Measurements from ENCODE around the gene LETM1.

The LETM1 gene

DNA sequence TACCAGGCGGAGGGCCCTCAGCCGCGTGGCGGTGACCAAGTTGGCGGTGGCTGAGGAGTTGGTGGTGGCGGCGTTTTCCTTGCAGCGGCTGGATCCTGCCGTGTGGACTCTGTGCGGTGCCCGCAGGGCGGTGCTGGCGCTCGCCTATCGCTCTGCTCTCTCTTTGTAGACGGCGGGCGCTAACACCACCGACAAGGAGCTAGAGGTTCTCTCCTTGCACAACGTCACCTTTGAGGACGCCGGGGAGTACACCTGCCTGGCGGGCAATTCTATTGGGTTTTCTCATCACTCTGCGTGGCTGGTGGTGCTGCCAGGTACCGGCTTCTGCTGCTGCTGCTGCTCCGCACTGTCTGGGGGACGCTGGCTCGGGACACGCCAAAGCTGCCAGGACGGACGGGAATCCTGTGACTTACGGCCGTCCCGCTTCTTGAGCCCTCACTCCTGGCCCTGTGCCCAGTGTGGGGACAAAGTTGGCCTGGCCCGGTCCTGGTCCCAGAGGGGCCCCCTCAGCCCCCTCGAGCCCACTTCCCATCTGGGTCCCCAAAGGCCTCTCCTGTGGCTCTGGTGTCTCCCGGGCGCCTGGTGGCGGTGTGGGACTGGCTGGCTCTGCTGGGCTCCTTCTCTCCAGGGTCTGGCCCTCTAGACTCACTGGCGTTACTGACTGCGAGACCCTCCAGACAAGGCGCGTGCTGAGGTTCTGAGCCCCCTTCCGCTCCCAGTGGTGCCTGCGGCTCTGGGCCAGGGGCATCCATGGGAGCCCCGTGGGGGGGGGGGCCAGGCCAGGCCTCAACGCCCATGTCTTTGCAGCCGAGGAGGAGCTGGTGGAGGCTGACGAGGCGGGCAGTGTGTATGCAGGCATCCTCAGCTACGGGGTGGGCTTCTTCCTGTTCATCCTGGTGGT is 52.2 kb downstream of the LETM1 start:
- H3K18ac ChIP-seq (ENCODE audit: low read depth in 1 of 2, low read length in 2 of 2): no peak overlapping the region
- no peak overlapping the region for H4K91ac ChIP-seq (ENCODE audit: low read length)
- no peak for DNase-seq
- H2AK5ac ChIP-seq (ENCODE audit: low read length, severe bottlenecking): no peak overlapping the region
- no peak overlapping the region for H2BK15ac ChIP-seq (ENCODE audit: low read depth, poor library complexity, severe bottlenecking)
- WGBS: 94% methylated on average over 51 of the region's 51 CpGs
- H2AFZ ChIP-seq (ENCODE audit: low read depth, low read length): no peak overlapping the region
- no peak overlapping the region for H3K4me2 ChIP-seq (ENCODE audit: low read length, poor library complexity, severe bottlenecking)
- H3K27ac ChIP-seq (ENCODE audit: low read length, poor library complexity, severe bottlenecking): no peak overlapping the region
- no peak overlapping the region for H3K4ac ChIP-seq (ENCODE audit: low read depth in 1 of 2, low read length in 2 of 2)
- no peaks in the 10 kb centered on the region for H3K79me1 ChIP-seq (replicated peaks; ENCODE audit: low read length, poor library complexity, severe bottlenecking)
- H4K8ac ChIP-seq (ENCODE audit: low read length): no peak overlapping the region
- no peak overlapping the region for H3K23ac ChIP-seq (ENCODE audit: low read length in 2 of 2)
- H3K14ac ChIP-seq (ENCODE audit: low read length in 2 of 2): no peak overlapping the region
- H2BK12ac ChIP-seq (ENCODE audit: low read length in 2 of 2): no peak overlapping the region
- no peak overlapping the region for H3K4me3 ChIP-seq (ENCODE audit: insufficient read depth in 1 of 2, low read depth in 1 of 2, low read length in 2 of 2)
- H3K27me3 ChIP-seq (ENCODE audit: control insufficient read depth in 1 of 2, insufficient read depth in 1 of 2, low read length in 2 of 2): peaks cover 0 to 36% of the 10 kb centered on the region in 2 experiments
- H3K4me1 ChIP-seq (ENCODE audit: control insufficient read depth, insufficient read depth, low read depth, low read length): peaks cover 2% of the 10 kb centered on the region
- no peak overlapping the region for H2BK120ac ChIP-seq (ENCODE audit: low read depth, low read length)
- no peak overlapping the region for H2BK5ac ChIP-seq (ENCODE audit: low read depth, low read length, poor library complexity, severe bottlenecking)
- H3K9me3 ChIP-seq (ENCODE audit: control insufficient read depth, low read length): no peaks in the 10 kb centered on the region
- H3K9ac ChIP-seq (ENCODE audit: low read length): no peak overlapping the region
- H3K36me3 ChIP-seq (ENCODE audit: control insufficient read depth in 1 of 2, insufficient read depth in 2 of 2, low read depth in 1 of 2, low read length in 2 of 2): peaks cover 0 to 8% of the 10 kb centered on the region in 2 experiments

- H2BK12ac ChIP-seq (ENCODE audit: low read length in 2 of 2): no peak overlapping the region
- WGBS: 92% methylated on average over 70 of the region's 71 CpGs
These were observed 53.0 kb downstream of the LETM1 start for GRCh38 chr4:1802720-1803522.

DNA sequence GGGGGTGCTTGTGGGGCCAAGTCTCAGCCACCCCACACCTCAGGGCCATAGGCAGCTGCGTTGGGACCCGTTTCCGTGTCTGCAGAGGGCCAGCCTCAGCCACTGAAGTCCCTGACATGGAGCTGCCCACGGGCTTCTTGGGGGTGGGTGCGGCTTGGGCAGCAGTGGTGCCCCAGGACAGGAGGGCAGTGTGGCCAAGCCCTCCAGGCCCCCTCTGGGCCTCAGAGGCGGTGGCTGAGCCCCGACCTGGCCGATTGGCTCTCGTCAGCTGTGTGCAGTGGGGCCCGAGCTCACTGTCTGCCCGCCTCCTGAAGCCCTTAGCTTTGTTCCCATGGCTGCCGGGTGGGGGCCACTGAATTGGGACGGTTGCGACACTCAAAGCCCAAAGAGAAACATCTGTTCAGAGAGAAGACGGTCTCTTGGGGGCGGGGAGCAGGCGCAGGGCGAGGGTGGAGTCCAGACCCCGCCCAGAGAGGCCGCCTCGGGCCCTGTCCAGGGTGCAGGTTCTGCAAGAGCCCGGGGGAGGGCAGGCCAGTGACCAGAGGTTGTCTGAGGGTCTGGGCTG is 53.7 kb downstream of the LETM1 start:
- H3K27me3 ChIP-seq (ENCODE audit: control insufficient read depth in 1 of 2, insufficient read depth in 1 of 2, low read length in 2 of 2): peaks cover 3 to 42% of the 10 kb centered on the region in 2 experiments
- no peak overlapping the region for H2AK5ac ChIP-seq (ENCODE audit: low read length, severe bottlenecking)
- no peak overlapping the region for H3K27ac ChIP-seq (ENCODE audit: low read length, poor library complexity, severe bottlenecking)
- no peak overlapping the region for H3K23ac ChIP-seq (ENCODE audit: low read length in 2 of 2)
- no peak overlapping the region for H4K91ac ChIP-seq (ENCODE audit: low read length)
- H4K8ac ChIP-seq (ENCODE audit: low read length): no peak overlapping the region
- H3K79me1 ChIP-seq (replicated peaks; ENCODE audit: low read length, poor library complexity, severe bottlenecking): no peaks in the 10 kb centered on the region
- H3K18ac ChIP-seq (ENCODE audit: low read depth in 1 of 2, low read length in 2 of 2): no peak overlapping the region
- no peak overlapping the region for H3K4me2 ChIP-seq (ENCODE audit: low read length, poor library complexity, severe bottlenecking)
- 86% methylated on average over 22 of the region's 22 CpGs for WGBS
- H2BK120ac ChIP-seq (ENCODE audit: low read depth, low read length): no peak overlapping the region
- H2BK5ac ChIP-seq (ENCODE audit: low read depth, low read length, poor library complexity, severe bottlenecking): no peak overlapping the region
- no peak overlapping the region for H2BK12ac ChIP-seq (ENCODE audit: low read length in 2 of 2)
- no peak overlapping the region for H3K4me3 ChIP-seq (ENCODE audit: insufficient read depth in 1 of 2, low read depth in 1 of 2, low read length in 2 of 2)
- no peak overlapping the region for H2AFZ ChIP-seq (ENCODE audit: low read depth, low read length)
- no peak overlapping the region for H3K9ac ChIP-seq (ENCODE audit: low read length)
- H3K4me1 ChIP-seq (ENCODE audit: control insufficient read depth, insufficient read depth, low read depth, low read length): no peaks in the 10 kb centered on the region
- no peak overlapping the region for H3K14ac ChIP-seq (ENCODE audit: low read length in 2 of 2)
- no peak overlapping the region for H3K4ac ChIP-seq (ENCODE audit: low read depth in 1 of 2, low read length in 2 of 2)
- H3K9me3 ChIP-seq (ENCODE audit: control insufficient read depth, low read length): no peaks in the 10 kb centered on the region
- no peak for DNase-seq
- peak overlapping the region; percentile 19 for H2BK15ac ChIP-seq (ENCODE audit: low read depth, poor library complexity, severe bottlenecking)
- H3K36me3 ChIP-seq (ENCODE audit: control insufficient read depth in 1 of 2, insufficient read depth in 2 of 2, low read depth in 1 of 2, low read length in 2 of 2): peaks cover 0 to 5% of the 10 kb centered on the region in 2 experiments

More at GRCh38 chr4:1802720-1803522, 53.0 kb downstream of the LETM1 start:
- peak overlapping the region; percentile 56 for H4K91ac ChIP-seq (ENCODE audit: low read length)
- H3K4me2 ChIP-seq (ENCODE audit: low read length, poor library complexity, severe bottlenecking): no peak overlapping the region
- no peak overlapping the region for H3K14ac ChIP-seq (ENCODE audit: low read length in 2 of 2)
- H3K27ac ChIP-seq (ENCODE audit: low read length, poor library complexity, severe bottlenecking): no peak overlapping the region
- H3K36me3 ChIP-seq (ENCODE audit: control insufficient read depth in 1 of 2, insufficient read depth in 2 of 2, low read depth in 1 of 2, low read length in 2 of 2): peaks cover 0 to 6% of the 10 kb centered on the region in 2 experiments
- H3K4ac ChIP-seq (ENCODE audit: low read depth in 1 of 2, low read length in 2 of 2): no peak overlapping the region
- H2BK120ac ChIP-seq (ENCODE audit: low read depth, low read length): no peak overlapping the region
- no peak overlapping the region for H2BK5ac ChIP-seq (ENCODE audit: low read depth, low read length, poor library complexity, severe bottlenecking)
- H3K4me3 ChIP-seq (ENCODE audit: insufficient read depth in 1 of 2, low read depth in 1 of 2, low read length in 2 of 2): no peak overlapping the region
- H3K27me3 ChIP-seq (ENCODE audit: control insufficient read depth in 1 of 2, insufficient read depth in 1 of 2, low read length in 2 of 2): peaks cover 0 to 39% of the 10 kb centered on the region in 2 experiments
- H3K9me3 ChIP-seq (ENCODE audit: control insufficient read depth, low read length): no peaks in the 10 kb centered on the region
- peak overlapping the region; percentile 19 for H2BK15ac ChIP-seq (ENCODE audit: low read depth, poor library complexity, severe bottlenecking)
- H4K8ac ChIP-seq (ENCODE audit: low read length): peak overlapping the region; percentile 37
- no peak overlapping the region for H3K18ac ChIP-seq (ENCODE audit: low read depth in 1 of 2, low read length in 2 of 2)
- H3K79me1 ChIP-seq (replicated peaks; ENCODE audit: low read length, poor library complexity, severe bottlenecking): no peaks in the 10 kb centered on the region
- H3K23ac ChIP-seq (ENCODE audit: low read length in 2 of 2): no peak overlapping the region
- no peak overlapping the region for H2AFZ ChIP-seq (ENCODE audit: low read depth, low read length)
- H2AK5ac ChIP-seq (ENCODE audit: low read length, severe bottlenecking): no peak overlapping the region
- peaks cover 2% of the 10 kb centered on the region for H3K4me1 ChIP-seq (ENCODE audit: control insufficient read depth, insufficient read depth, low read depth, low read length)
- H3K9ac ChIP-seq (ENCODE audit: low read length): no peak overlapping the region
- DNase-seq: no peak

Measured in mesenchymal stem cell (in vitro differentiated cells and primary cell).